ENCODE data around the gene PLAC1. TPM values are rescaled to one million over a fixed set of nuclear protein-coding genes. Genes with fewer than 3 reads are reported as not detected.

PLAC1 gene, protein sequence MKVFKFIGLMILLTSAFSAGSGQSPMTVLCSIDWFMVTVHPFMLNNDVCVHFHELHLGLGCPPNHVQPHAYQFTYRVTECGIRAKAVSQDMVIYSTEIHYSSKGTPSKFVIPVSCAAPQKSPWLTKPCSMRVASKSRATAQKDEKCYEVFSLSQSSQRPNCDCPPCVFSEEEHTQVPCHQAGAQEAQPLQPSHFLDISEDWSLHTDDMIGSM
- not detected for total RNA-seq

DNA sequence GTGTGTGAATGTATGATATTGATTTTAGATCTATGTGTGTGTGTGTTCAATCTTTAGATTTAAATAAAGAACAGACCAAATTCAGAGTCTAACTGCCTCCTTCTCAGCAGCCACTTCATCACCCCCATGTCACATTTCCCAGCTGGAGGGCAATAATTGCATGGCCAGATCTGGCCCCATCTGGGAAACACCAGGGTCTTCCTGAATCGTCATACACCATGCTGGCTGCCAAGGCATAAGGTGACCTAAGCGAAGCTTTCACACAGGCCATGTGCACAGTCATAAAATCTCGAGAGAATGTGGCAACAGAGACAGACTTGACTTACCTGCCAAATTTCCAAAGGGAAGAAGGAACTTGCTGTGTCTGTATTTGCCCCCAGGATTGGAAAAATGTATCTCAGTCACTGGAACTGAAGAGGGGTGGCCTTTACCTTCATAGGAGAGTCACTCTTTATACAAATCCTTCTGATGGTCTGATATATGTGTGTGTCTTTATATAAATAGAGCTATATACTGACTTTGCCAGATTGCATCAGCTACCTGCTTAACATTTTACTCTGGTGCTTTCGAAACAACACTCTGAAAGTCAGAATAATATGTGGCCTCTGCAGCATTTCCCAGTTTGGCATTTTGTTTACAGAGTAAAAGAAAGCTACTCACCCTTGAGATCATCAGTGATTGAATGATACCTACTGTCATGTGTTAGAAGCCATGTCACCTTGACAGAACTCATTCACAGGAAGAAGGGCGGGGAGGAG lies at the start of gene PLAC1:
Gene PLAC1, minus strand, starts transcription at position 470 of the 758 bp plus-strand sequence. CDS start 91,789 bp downstream, outside the sequence.

Small RNA genes within 50 kb of the gene (small RNA-seq; reads per million reads assigned to genes)
- not detected for gene AC004383.1
- not detected for gene MIR450A1
- gene MIR450A2: 0.26 reads per million, percentile 9 among the genes with 10 or more reads in this experiment
- gene MIR450B: 16.1 reads per million, percentile 94 among the genes with 10 or more reads in this experiment
- 1.4 reads per million, percentile 82 among the genes with 10 or more reads in this experiment for gene MIR503
- 5.0 reads per million, percentile 92 among the genes with 10 or more reads in this experiment for gene MIR542

Other genes starting within 250 kb of the PLAC1 start
- 26.1 TPM for gene HPRT1, start 198.3 kb downstream of the PLAC1 start, total RNA-seq
- gene PABIR2, start 138.7 kb upstream of the PLAC1 start, total RNA-seq: 8.5 TPM